NCI-H128 (cell line): ENCODE measurements around the gene TRIM37.

ENCODE experiments used
- DNase-seq: peaks from one replicate; lab custom pipeline; 2025; ENCODE audit not compliant: unreplicated experiment; lab: John Stamatoyannopoulos, UW

The TRIM37 gene

DNA sequence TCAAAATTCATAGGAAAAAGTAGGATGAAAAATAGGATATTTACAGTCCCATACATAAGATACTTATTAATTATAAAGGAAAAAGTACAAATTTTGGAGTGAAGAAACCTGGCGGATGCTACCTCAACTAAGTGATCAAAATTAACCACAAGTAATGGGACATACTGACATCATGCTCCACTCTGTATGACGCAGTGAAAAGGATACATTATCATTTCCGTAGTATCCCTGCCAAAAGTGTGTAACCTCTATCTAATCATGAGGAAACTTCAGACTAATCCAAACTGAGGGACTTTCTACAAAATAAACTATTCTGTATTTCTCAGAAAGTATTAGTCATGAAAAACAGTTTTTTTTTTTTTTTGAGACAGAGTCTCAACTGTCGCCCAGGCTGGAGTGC, 60.5 kb downstream of the TRIM37 start:
- no peak for DNase-seq

DNA sequence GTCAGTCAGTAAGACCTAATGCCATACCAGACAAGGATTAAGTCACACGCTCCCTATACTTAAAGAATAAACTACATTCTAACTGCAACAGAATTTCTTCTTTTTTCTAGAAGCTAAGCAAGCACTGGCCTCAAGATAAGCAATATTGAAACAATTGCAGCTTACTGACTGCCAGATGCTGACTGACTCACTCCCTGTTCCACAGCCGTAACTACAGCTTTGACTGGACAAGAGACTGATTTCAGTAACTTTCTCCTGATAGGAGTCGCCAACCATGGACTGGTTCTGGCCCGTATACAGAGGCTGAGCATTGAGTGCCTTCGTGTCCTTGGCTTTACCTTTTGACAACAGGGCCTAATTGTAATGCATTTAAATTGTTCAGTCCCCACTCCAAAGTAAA, 67.9 kb downstream of the TRIM37 start:
- DNase-seq = no peak

DNA sequence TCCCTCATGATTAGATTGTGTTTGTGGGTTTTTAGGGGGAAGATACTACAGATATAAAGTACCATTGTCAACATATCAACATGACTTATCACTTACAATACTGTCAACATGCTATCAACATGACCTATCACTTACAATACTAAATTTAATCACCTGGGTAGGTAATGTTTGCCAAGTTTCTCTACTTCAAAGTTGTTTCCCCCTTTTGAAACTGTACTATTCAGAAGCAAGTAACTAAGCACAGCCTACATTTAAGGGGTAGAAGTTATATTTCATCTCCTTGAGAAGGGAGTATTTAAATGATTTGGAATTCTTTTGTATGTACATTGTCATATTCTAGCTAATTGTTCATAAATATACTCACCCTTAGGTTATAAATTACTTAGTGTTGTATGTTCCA, 68.7 kb downstream of the TRIM37 start:
- DNase-seq = no peak

DNA sequence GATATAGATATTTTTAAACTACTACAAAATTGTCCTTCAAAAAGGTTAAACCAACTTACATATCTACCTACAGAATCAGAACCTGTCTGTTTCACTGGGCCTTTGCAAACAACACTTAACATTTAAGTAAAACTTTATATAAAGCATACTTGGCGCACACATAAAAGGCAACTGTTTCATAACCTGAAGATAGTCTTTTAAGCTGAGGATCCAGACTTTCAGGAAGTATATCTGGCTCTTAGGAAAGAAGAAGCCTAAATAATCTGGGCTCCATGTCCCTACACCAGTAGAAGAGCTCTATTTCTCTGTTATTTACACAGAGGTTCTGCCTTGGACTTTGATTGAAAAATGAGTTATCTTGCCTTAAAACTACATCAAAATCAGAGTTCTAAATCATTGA, 75.9 kb downstream of the TRIM37 start:
- DNase-seq = no peak

DNA sequence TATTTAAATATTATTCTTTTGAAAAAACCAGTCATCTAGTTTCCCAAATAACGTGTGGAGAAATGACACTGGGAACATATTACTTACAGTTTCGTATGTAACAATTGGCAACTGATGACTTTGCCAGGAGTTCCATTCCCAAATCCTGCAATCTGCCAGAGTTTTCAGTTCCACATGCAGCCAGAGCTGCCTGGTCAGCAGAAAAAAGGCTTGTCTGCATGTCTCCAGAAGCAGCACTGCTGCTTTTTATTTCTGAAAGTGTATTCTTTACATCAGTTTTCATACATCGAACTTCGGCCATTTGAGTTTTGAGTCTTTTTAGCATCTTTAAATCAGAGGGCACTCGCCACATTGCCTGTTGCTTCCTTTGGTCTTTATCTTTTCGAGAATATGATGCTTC, 78.4 kb downstream of the TRIM37 start:
- no peak for DNase-seq

DNA sequence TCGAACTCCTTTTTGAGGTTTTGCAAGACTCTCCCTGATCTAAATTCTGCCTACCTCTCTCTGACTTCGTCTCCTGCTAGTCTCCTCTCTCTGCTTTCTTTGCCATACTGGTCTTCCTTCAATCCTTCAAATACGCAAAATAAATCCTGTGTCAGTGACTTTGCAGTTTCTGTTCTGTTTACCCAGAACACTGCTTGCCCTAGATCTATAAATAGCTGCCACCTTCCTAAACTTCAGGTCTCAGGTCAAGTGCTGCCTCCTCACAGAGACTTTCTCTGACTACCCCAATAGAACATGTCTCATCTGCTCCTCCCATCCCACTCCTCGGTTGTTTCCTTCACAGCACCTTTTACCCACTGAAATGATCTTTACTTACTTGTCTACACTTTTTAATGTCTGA, 78.9 kb downstream of the TRIM37 start:
- DNase-seq = no peak

DNA sequence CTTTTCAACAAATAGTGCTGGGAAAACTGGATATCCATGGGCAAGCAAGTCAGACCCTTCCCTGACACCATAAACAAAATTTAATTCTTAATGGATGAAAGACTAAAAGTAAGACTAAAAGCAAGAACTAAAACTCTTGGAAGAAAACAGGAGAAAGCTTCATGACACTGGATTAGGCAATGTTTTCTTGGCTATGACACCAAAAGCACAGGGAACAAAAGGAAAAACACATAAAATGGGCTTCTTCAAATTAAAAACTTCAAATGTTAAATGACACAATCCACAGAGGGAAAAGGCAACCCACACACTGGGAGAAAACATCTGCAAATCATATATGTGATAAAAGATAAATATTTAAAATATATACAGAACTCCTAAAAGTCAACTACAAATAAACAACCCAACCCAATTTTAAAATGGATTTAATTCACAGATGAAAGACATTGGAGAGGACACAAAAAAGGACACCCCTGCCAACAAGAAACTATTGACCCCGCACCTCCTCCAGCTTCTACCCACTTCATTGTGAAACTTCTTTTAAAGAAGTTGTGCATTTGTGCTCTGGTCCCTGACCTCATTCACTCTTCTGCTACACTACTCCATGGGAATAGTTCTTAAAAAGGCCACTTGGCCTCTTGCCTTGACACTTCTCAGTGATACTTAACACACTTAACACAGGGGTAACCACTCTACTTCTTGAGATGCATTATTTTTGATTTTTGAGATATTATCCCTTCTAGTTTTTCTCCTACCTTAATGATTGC, 80.3 kb downstream of the TRIM37 start:
- no peak for DNase-seq

DNA sequence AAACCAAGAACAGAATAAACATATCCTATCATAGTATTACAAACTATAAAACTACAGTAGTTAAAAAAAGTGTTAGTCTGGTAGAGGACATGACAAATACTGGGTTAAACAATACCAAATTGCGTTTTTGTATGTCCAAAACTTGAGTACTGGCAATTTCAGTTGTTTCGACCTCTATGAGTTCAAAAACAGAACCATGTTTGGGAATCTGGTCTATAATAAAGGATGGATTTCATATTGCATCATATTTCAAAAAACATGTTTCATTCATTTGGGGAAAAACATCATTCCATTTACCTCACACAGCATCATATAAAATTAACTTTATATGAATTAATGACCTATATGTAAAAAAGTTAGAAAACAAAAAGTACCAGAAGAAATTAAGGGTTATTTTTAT, 81.8 kb downstream of the TRIM37 start:
- DNase-seq = no peak

DNA sequence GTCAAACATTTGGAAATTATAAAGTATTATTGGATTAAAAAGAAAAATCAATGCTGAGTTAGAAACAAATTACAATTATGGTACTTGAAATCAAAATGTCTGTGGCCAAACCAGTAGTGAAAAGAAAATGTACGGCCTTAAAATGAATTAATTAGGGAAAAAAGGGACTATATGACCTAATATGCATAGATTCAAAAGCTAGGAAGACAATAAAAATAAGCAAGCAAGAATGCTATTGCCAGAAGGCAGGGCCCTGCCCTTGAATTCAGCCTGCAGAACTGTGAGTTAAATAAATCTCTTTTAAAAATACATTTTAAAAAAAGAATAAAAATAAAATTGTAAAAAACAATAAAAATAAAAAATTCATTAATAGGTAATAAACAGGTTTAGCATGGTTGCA, 88.7 kb downstream of the TRIM37 start:
- no peak for DNase-seq

DNA sequence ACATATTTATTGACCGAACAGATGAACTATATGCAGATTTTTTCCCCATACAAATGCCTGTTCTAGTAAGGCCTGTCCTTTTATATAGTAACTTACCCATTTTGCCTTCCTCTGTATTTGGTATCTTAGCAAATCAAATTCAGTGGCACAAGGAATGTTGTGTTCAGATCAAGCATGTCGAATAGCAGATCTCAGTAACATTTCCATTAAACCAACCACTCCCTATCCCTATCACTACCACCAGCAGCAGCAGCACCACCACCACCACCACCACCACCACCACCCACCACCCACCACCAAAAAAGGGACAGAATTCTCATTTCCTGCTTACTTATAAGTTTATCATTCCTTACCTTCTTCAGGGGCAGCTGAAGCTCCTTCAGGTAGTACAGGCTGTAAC, 94.7 kb downstream of the TRIM37 start:
- DNase-seq = no peak

DNA sequence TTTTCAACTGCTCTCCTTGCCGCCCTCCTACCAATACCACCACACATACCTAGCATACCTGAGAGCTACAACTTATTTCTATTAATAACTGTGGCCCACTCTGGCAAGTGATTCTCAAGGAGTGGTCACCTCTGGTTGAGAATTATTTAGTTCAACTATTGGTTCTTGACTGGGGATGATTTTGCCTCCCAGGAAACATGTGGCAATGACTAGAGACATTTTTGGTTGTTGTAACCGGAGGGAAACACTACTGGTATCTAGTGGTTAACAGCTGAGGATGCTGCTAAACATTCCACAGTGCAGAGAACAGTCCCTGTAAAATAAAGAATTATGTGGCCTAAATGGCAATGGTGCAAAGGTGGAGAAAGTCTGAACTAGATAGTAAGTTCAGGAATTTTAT, 96.7 kb downstream of the TRIM37 start:
- no peak for DNase-seq

DNA sequence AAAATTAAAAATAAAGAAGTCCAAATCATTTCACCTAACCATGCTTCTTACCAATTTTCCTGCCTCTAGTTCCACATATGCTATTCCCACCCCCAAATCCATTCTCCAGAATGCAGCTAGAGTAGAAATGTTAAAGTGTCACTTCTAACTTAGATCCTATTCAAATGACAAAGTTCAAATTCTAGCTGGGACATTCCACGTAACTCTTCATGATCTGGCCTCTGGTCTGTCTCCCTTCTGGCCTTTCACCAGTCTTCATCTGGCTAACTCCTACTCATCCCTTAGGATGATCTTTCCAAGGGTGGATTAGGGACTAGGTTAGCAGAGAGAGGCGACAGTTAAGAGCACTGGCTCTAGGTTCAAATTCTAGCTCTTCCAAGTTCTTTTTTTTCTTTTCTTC, 97.9 kb downstream of the TRIM37 start:
- no peak for DNase-seq

DNA sequence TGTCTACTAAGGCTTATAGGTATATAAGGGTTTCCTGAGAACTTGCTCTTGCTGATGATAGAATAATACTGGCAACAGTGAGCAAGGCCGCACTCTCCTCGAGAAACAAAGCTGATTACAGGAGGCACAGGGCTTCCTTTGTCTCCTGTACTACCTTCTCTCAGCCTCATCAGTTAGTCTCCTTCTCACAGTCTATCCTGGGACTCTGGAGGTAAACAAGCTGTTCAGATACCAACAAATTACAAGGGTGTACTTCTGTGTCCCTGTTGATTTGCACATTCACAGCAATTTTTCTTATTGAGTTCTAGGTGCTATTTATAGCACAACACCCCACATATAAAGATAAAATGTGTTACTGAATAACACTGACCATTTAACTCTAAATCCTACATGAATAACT, 98.7 kb downstream of the TRIM37 start:
- no peak for DNase-seq

DNA sequence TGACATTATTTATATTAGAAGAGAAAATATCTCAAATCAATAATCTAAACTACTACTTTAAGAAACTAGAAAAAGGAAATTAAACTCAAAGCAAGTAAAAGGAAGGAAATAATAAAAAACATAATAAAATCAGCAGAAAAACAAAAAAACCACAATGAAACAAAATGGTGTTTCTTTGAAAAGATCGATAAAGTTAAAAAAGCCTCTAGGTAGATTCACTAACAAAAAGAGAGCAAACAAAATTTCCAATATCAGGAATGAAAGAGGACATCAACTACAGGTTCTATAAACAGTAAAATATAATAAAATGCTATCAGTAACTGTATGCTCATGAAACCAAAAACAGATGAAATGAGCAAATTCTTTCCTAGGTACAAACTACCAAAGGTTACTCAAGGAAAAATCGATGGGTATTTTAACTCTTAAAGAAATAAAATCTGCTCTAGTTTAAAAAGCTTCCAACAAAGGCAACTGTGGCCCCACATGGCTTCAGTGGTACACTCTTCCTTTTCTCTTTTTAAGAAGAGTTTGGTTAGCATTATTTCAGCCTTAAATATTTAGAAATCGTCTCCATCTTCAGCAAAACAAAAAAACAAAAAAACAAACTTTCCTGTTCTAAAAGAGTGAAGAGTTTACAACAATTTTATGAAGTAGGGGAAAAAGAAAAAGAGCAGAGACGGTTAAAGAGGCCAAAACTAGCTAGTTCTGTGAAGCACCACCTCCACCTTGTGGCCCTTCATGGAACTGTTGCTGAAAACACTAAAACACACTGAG, 102.2 kb downstream of the TRIM37 start:
- DNase-seq = peak; percentile 16

DNA sequence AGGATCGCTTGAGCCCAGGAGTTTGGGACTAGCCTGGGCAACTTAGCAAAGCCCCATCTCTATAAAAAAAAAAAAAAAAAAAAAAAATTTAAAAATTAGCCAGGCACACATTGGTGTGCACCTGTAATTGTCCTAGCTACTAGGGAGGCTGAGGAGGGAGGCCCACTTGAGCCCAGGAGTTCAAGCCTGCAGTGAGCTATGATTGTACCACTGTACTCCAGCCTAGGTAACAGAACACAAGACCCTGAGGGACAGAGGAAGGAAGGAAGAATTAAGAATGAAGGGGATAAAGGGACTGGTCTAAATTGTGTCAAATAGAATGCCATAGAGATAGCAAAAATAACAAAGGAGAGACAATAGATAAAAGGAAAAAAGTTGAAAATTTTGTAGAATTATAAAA, 102.8 kb downstream of the TRIM37 start:
- DNase-seq = no peak

DNA sequence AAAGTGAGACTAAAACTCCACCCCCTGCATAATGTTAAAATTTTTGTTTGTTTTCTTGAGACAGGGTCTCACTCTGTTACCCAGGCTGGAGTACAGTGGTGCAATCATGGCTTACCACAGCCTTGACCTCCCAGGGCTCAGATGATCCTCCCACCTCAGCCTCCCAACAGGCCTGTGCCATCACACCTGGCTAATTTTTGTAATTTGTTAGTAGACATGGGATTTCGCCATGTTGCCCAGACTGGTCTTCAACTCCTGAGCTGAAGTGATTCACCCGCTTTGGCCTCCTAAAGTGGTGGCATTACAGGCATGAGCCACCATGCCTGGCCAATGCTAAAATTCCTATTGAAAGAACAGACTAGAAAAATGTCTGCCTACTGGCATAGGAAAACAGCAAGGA, 103.8 kb downstream of the TRIM37 start:
- no peak for DNase-seq

DNA sequence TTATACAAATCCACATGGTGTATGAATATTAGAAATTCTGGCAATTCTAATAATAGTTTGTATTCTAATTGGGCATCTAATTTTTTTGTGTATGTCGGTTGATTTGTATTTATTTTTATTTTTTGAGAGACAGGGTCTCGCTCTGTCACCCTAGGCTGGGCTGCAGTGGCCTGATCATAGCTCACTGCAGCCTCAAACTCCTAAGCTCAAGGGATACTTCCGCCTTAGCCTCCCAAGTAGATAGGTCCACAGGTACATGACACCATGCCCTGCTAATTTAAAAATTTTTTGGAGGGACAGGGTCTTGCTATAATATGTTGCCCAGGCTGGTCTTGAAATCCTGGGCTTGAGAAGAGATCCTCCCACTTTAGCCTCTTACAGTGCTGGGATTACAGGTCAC, 104.6 kb downstream of the TRIM37 start:
- no peak for DNase-seq

DNA sequence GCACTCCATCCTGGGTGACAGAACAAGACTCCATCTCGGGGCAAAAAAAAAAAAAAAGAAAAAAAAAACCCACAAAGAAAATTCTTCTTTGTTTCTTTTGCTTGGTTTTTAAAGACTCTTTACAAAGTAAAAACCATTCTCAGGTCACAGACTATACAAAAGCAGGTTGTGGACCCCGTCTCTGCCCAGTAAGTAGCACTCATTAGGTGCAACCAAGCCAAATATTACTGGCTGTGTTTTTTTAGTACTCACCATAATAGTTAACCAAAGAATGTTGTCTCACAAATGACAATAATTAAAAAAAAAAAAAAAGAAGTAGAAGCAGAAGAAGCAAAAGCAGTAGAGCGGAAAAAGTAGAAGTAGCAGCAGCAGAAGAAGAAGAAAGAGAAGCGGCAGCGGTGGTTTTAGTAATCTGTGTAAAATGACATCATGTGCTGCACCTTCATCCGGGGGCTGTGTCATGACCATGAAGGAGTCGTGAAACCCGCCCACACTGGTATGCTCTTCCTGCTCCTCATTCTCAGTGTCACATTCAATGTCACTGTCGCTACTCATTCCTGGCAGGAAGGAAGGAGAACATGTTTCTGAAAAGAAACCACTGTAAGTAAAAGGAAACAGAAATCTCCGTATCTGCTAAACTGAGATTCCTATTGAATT, 105.4 kb downstream of the TRIM37 start:
- no peak for DNase-seq

DNA sequence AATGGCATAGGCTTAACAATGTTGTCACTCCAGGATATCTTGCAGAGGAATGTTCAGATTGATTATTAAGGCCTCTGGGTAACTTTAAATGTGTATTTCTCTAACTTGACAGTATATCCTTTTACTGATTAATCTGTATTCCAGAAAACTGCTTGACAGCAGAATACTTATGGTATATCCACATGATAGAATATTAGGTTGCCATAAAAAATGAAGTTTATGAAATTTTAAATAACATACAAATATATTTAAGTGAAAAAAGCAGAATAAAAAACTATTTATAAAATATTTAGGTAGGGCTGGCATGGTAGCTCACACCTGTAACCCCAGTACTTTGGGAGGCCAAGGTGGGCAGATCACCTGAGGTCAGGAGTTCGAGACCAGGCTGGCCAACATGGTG, 106.7 kb downstream of the TRIM37 start:
- no peak for DNase-seq

DNA sequence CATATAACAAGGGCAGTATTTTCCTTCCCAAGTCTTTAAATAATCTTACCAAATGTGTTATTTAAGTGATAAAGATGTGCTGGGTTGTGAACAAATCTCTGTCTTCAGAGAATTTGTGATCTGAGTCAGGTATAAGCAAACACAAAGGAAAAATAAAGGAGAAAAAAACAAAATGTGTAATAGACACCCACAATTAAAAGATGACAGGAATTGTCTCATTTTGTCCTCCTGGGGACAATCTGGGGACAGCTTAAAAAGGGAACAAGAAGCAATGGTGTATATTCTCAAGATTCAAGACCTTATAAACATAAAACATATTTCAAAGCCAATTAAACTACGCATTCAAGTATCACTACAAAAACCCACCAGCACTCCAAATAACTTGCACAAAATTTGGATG, 107.2 kb downstream of the TRIM37 start:
- no peak for DNase-seq

DNA sequence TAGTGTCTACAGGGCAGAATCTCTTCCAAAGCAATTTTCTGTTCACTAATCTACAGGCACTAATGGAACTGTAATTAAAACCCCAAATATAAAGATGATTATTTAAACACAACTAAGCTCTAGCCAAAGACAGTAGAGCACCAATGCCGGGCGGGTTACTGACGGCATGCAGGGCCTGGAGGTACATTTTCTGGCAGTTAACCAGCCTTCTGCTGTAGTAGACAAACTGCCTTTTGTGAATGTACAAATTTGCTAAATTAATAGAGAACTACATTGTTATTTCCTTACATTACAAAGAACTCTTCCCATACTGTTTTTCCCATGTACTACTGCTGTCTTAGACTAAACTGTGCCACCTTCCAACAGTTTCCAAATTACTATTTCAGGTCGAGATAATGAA, 107.8 kb downstream of the TRIM37 start:
- DNase-seq = no peak
